Measurements from ENCODE around the gene PLCD3.

PLCD3 gene

GRCh38 chr17:45115871-45116270, 16.4 kb downstream of the PLCD3 start:
- no peak for TF ChIP-seq CTCF (IDR thresholded peaks at IDR 0.05)

GRCh38 chr17:45115015-45115625, 17.2 kb downstream of the PLCD3 start:
- TF ChIP-seq CTCF (IDR thresholded peaks at IDR 0.05), result no peak

GRCh38 chr17:45114117-45114932, 18.0 kb downstream of the PLCD3 start:
- TF ChIP-seq CTCF (IDR thresholded peaks at IDR 0.05), result no peak

GRCh38 chr17:45113424-45113754, 18.9 kb downstream of the PLCD3 start:
- TF ChIP-seq CTCF (IDR thresholded peaks at IDR 0.05), result no peak

- no peak for TF ChIP-seq CTCF (IDR thresholded peaks at IDR 0.05)
Observed at GRCh38 chr17:45112559-45113423, 19.5 kb downstream of the PLCD3 start.

GRCh38 chr17:45111850-45112249, 20.5 kb downstream of the PLCD3 start:
- no peak for TF ChIP-seq CTCF (IDR thresholded peaks at IDR 0.05)

- no peak for TF ChIP-seq CTCF (IDR thresholded peaks at IDR 0.05)
Observed at GRCh38 chr17:45110676-45111611, 21.4 kb downstream of the PLCD3 start.

Measured in LNCAP (cell line).